GM12878 (cell line): ENCODE measurements around the gene ENOPH1. TPM values are rescaled to one million over a fixed set of nuclear protein-coding genes. Genes with fewer than 3 reads are reported as not detected.

Experiments used
- ATAC-seq: fragments of 200-7000 bp; cut with Tn5 transposase; 3 replicates; pipeline ENCODE4 v1.9.1; 2020; ENCODE audit warnings: mild to moderate bottlenecking, moderate library complexity
- BruUV-seq: library from RNA; stranded (reverse); fragments of 400-500 nt; replicated peaks from 2 replicates; lab custom pipeline; 2021; lab: Mats Ljungman, UMichigan
- CTCF ChIA-PET: fragments of 300-600 bp; sonication (Branson Sonifier 250); formaldehyde crosslinking; extraction: SDS; loops from one replicate; lab custom pipeline; 2021; ENCODE audit warnings: inconsistent platforms; lab: Yijun Ruan, JAX
- POLR2A ChIA-PET: fragments of 350-600 bp; formaldehyde crosslinking; extraction: SDS; loops from one replicate; lab custom pipeline; 2021; ENCODE audit warnings: inconsistent platforms; lab: Charles Lee
- RAD21 ChIA-PET: fragments of 300-600 bp; sonication (Branson Sonifier 250); formaldehyde crosslinking; loops from one replicate; lab custom pipeline; 2023; ENCODE audit warnings: antibody characterized with exemption; ENCODE audit not compliant: unreplicated experiment; lab: Charles Lee
- SMC1A ChIA-PET: fragments of 300-600 bp; sonication (Branson Sonifier 250); formaldehyde crosslinking; loops from one replicate; lab custom pipeline; 2023; ENCODE audit not compliant: unreplicated experiment, uncharacterized antibody; lab: Charles Lee
- DNase-seq: peaks from one replicate; pipeline ENCODE4 v3.0.0-alpha.2; 2011; ENCODE audit warnings: low read depth, low spot score
- FAIRE-seq: peaks from 3 replicates; lab custom pipeline; 2011; peaks lifted over from hg19 to GRCh38; lab: Jason Lieb, UNC
- H2AFZ ChIP-seq: 2 replicates; pipeline ENCODE4 v1.6.0; 2011; ENCODE audit warnings: low read depth, low read length, control low read depth; ENCODE audit not compliant: control insufficient read depth
- H3K27ac ChIP-seq: 2 replicates; pipeline ENCODE4 v1.5.1; 2011; ENCODE audit warnings: control low read depth; ENCODE audit not compliant: control insufficient read depth, insufficient read depth
- H3K27me3 ChIP-seq, 2 experiments: replicated peaks in 1 of 2; 2 replicates each; pipeline versions ENCODE4 v1.6.0 to v1.6.1; 2011; ENCODE audit warnings: low read length in 1 of 2; ENCODE audit not compliant: control insufficient read depth in 2 of 2, insufficient read depth in 2 of 2
- H3K36me3 ChIP-seq, 2 experiments: 2 replicates each; pipeline ENCODE4 v1.5.1; 2011; ENCODE audit warnings: low read length in 1 of 2; ENCODE audit not compliant: control insufficient read depth in 2 of 2, insufficient read depth in 2 of 2
- H3K4me1 ChIP-seq: 2 replicates; pipeline ENCODE4 v1.6.1; 2011; ENCODE audit warnings: mild to moderate bottlenecking, low read length, moderate library complexity, mixed read lengths; ENCODE audit not compliant: control insufficient read depth, insufficient read depth
- H3K4me2 ChIP-seq: 2 replicates; pipeline ENCODE4 v1.6.0; 2011; ENCODE audit warnings: control low read depth; ENCODE audit not compliant: control insufficient read depth, insufficient read depth
- H3K4me3 ChIP-seq: fragments of 200-600 bp; sonication (generic); 2 replicates; pipeline ENCODE4 v1.5.1; 2016
- H3K79me2 ChIP-seq: 2 replicates; pipeline ENCODE4 v1.6.0; 2011; ENCODE audit warnings: low read length; ENCODE audit not compliant: control insufficient read depth, insufficient read depth
- H3K9ac ChIP-seq: 2 replicates; pipeline ENCODE4 v1.8.0; 2011; ENCODE audit warnings: low read length, control low read depth, mixed read lengths; ENCODE audit not compliant: control insufficient read depth, insufficient read depth
- H3K9me3 ChIP-seq: replicated peaks from 3 replicates; pipeline ENCODE4 v1.5.1; 2011; ENCODE audit warnings: mild to moderate bottlenecking, low read length; ENCODE audit not compliant: control insufficient read depth, insufficient read depth
- H4K20me1 ChIP-seq: 2 replicates; pipeline ENCODE4 v1.6.0; 2011; ENCODE audit not compliant: control insufficient read depth, insufficient read depth
- BCL11A ChIP-seq: IDR thresholded peaks from 2 replicates; pipeline ENCODE4 v1.6.1; 2011; ENCODE audit warnings: low read depth, low read length
- DPF2 ChIP-seq: fragments of 450-650 bp; IDR thresholded peaks from 2 replicates; pipeline ENCODE4 v1.6.1; 2017; ENCODE audit warnings: mild to moderate bottlenecking
- ESRRA ChIP-seq: IDR thresholded peaks from 2 replicates; pipeline ENCODE4 v1.6.1; 2012; ENCODE audit warnings: mild to moderate bottlenecking, low read length, improper control_type of control experiment
- EZH2 ChIP-seq: IDR thresholded peaks from 2 replicates; pipeline ENCODE4 v1.6.1; 2012; ENCODE audit warnings: low read depth, mild to moderate bottlenecking, control low read depth, inconsistent platforms, low read length, borderline replicate concordance; ENCODE audit not compliant: control insufficient read depth
- HDGF ChIP-seq: fragments of 450-650 bp; IDR thresholded peaks from 2 replicates; pipeline ENCODE4 v1.6.1; 2016; ENCODE audit warnings: antibody characterized with exemption
- IKZF2 ChIP-seq, 2 experiments: fragments of 450-650 bp; IDR thresholded peaks; 2 replicates each; pipeline ENCODE4 v1.6.1; 2017; ENCODE audit warnings: mild to moderate bottlenecking in 2 of 2, moderate library complexity in 2 of 2
- KAT2A ChIP-seq: conservative IDR thresholded peaks from 2 replicates; pipeline ENCODE4 v1.6.1; 2011; ENCODE audit warnings: low read depth, low read length; ENCODE audit not compliant: control insufficient read depth
- MAX ChIP-seq: IDR thresholded peaks from 2 replicates; pipeline ENCODE4 v1.6.1; 2012; ENCODE audit warnings: low read depth, low read length, improper control_type of control experiment
- POLR2A ChIP-seq: IDR thresholded peaks from 2 replicates; pipeline ENCODE4 v1.6.1; 2011; ENCODE audit warnings: low read depth, mild to moderate bottlenecking, low read length
- RFX5 ChIP-seq: IDR thresholded peaks from 2 replicates; pipeline ENCODE4 v1.6.1; 2011; ENCODE audit warnings: low read depth, low read length, improper control_type of control experiment
- SKIL ChIP-seq: fragments of 450-650 bp; IDR thresholded peaks from 2 replicates; pipeline ENCODE4 v1.6.1; 2017; ENCODE audit warnings: mild to moderate bottlenecking, low read depth, inconsistent platforms; ENCODE audit not compliant: poor library complexity, severe bottlenecking
- SREBF2 ChIP-seq: IDR thresholded peaks from 2 replicates; pipeline ENCODE4 v1.6.1; 2012; ENCODE audit warnings: mild to moderate bottlenecking, low read length
- ZZZ3 ChIP-seq: IDR thresholded peaks from 2 replicates; pipeline ENCODE4 v1.6.1; 2011; ENCODE audit warnings: low read depth; ENCODE audit not compliant: control insufficient read depth, insufficient read length
- WGBS: methylation state at CpG from one replicate; pipeline ENCODE4 v1.1.6; 2016; ENCODE audit warnings: low lambda C conversion rate; ENCODE audit not compliant: insufficient replicate concordance, insufficient coverage; ENCODE audit errors: missing lambda C conversion rate; 5-methylcytosine and 5-hydroxymethylcytosine counted together
- in situ Hi-C: fragments of 300-500 bp; cut with MboI; formaldehyde crosslinking; loops from 9 replicates; pipeline ENCODE4 v1.14.3; 2018; ENCODE audit warnings: mixed read lengths
- intact Hi-C: fragments of 100-400 bp; cut with micrococcal nuclease; formaldehyde crosslinking; loops from one replicate; pipeline ENCODE4 v1.14.2; 2022; ENCODE audit not compliant: unreplicated experiment
- polyA plus RNA-seq, 11 experiments: library from polyadenylated mRNA; depleted of rRNA in 4 of 11; unstranded in 6 of 11; stranded (reverse) in 5 of 11; fragments of >200 nt; fragmentation: Nextera tagmentation in 4 of 11; fragmentation: Illumina TruSeq in 1 of 11; extraction: Ambion mirVana in 4 of 11; extraction: Trizol in 1 of 11; gene quantifications; 1 replicate in 1 of 11; 2 replicates in 10 of 11; pipeline versions ENCODE4 v1.2.1 to v1.2.3, GENCODE V29; 2011 to 2016; ENCODE audit warnings: inconsistent platforms in 2 of 11, missing spikeins in 2 of 11, low read depth in 1 of 11
- total RNA-seq, 4 experiments: library from RNA; depleted of rRNA in 3 of 4; stranded (reverse); fragments of >200 nt in 3 of 4; fragmentation: Illumina TruSeq in 1 of 4; extraction: Trizol in 1 of 4; gene quantifications; 2 replicates each; pipeline versions ENCODE4 v1.2.1 to v1.2.3, GENCODE V29; 2013 to 2021
- TF ChIP-seq, protein P1 (sequence below): fragments of 450-650 bp; IDR thresholded peaks from 2 replicates; pipeline ENCODE4 v1.6.1; 2016; ENCODE audit warnings: mild to moderate bottlenecking, moderate library complexity, borderline replicate concordance

Gene ENOPH1
- total and polyA plus RNA-seq, 10 of the 15 experiments (the other 5 are each of a cell fraction or from before 2014, with no cell fraction given): 24.4 to 83.6 (median 46.7) TPM

DNA sequence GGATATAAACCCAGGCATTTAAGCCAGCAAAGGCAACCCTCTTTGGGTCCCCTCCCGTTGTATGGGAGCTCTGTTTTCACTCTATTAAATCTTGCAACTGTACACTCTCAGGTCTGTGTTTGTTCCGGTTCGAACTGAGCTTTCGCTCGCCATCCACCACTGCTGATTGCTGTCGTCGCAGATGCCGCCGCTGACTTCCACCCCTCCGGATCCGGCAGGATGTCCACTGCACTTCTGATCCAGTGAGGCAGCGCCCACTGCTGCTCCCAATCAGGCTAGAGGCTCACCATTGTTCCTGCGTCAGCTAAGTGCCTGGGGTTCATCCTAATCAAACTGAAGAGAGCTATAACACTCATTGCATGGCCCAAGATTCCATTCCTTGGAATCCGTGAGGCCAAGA, 49.2 kb downstream of the ENOPH1 start:
- Histone ChIP-seq H3K79me2 (no peaks in the 10 kb centered on the region), H3K4me1 (no peaks in the 10 kb centered on the region), H3K27ac (no peak overlapping the region), H3K27me3 (no peaks in the 10 kb centered on the region), H3K36me3 (no peaks in the 10 kb centered on the region), H3K4me3 (no peak overlapping the region), H2AFZ (no peak overlapping the region), H3K9me3 (no peaks in the 10 kb centered on the region), H3K9ac (no peak overlapping the region), H4K20me1 (no peaks in the 10 kb centered on the region), H3K4me2 (no peak overlapping the region)
- CTCF ChIA-PET: no interaction called here
- in situ Hi-C loops: no loop called here
- RAD21 ChIA-PET: no interaction called here
- DNase-seq: no peak
- FAIRE-seq: no peak
- ATAC-seq: no peak
- 91% methylated on average over 14 of the region's 14 CpGs for WGBS
- intact Hi-C loops: no loop called here
- SMC1A ChIA-PET: no interaction called here
- TF ChIP-seq SKIL (no peak), MAX (no peak), ESRRA (no peak), EZH2 (no peak), IKZF2 (IDR thresholded peaks at IDR 0.05) (no peak), SREBF2 (no peak), KAT2A (no peak), HDGF (no peak), ZZZ3 (no peak), POLR2A (no peak), RFX5 (no peak), DPF2 (no peak), BCL11A (no peak)
- TF ChIP-seq, protein P1, sequence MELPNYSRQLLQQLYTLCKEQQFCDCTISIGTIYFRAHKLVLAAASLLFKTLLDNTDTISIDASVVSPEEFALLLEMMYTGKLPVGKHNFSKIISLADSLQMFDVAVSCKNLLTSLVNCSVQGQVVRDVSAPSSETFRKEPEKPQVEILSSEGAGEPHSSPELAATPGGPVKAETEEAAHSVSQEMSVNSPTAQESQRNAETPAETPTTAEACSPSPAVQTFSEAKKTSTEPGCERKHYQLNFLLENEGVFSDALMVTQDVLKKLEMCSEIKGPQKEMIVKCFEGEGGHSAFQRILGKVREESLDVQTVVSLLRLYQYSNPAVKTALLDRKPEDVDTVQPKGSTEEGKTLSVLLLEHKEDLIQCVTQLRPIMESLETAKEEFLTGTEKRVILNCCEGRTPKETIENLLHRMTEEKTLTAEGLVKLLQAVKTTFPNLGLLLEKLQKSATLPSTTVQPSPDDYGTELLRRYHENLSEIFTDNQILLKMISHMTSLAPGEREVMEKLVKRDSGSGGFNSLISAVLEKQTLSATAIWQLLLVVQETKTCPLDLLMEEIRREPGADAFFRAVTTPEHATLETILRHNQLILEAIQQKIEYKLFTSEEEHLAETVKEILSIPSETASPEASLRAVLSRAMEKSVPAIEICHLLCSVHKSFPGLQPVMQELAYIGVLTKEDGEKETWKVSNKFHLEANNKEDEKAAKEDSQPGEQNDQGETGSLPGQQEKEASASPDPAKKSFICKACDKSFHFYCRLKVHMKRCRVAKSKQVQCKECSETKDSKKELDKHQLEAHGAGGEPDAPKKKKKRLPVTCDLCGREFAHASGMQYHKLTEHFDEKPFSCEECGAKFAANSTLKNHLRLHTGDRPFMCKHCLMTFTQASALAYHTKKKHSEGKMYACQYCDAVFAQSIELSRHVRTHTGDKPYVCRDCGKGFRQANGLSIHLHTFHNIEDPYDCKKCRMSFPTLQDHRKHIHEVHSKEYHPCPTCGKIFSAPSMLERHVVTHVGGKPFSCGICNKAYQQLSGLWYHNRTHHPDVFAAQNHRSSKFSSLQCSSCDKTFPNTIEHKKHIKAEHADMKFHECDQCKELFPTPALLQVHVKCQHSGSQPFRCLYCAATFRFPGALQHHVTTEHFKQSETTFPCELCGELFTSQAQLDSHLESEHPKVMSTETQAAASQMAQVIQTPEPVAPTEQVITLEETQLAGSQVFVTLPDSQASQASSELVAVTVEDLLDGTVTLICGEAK: no peak
- BruUV-seq: no TSS peak
- POLR2A ChIA-PET: no interaction called here
